Measurements from ENCODE around the gene BCAS1. TPM values are rescaled to one million over a fixed set of nuclear protein-coding genes. Genes with fewer than 3 reads are reported as not detected.

Gene BCAS1
- total RNA-seq, 4 donors from 2014 or later = not detected

DNA sequence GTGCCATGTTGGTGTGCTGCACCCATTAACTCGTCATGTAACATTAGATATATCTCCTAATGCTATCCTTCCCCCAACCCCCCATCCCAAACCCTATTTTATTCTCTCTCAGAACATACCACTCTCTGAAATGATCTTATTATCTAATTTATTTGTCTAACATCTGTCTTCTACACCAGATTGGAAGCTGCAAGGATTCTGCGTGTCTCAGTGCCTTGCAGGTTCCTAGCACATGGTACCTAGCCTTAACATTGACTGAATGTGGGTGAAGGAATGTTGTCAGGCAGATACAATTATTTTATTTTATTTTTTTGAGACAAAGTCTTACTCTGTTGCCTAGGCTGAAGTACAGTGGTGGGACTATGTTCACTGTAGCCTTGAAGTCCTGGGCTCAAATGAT lies 124.9 kb downstream of the BCAS1 start:
- TF ChIP-seq, protein P1, sequence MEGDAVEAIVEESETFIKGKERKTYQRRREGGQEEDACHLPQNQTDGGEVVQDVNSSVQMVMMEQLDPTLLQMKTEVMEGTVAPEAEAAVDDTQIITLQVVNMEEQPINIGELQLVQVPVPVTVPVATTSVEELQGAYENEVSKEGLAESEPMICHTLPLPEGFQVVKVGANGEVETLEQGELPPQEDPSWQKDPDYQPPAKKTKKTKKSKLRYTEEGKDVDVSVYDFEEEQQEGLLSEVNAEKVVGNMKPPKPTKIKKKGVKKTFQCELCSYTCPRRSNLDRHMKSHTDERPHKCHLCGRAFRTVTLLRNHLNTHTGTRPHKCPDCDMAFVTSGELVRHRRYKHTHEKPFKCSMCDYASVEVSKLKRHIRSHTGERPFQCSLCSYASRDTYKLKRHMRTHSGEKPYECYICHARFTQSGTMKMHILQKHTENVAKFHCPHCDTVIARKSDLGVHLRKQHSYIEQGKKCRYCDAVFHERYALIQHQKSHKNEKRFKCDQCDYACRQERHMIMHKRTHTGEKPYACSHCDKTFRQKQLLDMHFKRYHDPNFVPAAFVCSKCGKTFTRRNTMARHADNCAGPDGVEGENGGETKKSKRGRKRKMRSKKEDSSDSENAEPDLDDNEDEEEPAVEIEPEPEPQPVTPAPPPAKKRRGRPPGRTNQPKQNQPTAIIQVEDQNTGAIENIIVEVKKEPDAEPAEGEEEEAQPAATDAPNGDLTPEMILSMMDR (IDR thresholded peaks at IDR 0.05; ENCODE audit: low read depth) = peak; percentile 94

DNA sequence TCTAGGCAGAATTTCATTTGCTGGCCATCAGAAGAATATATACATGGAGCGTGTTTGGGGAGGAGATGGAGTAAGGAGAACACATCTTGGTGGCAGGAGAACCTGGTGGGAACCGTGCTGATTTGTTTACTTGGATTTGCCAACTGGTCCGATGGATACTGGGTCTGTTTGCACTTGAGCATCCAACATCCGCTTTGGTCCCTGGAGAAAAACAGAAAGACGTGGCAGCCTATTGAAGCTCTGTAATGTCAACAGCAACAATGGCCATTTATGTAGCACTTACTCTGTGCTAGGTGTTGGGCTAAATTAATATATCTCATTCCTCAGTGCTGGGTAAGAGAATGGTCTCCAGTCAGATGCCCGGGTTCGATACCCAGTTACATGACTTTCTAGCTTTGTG lies 125.6 kb downstream of the BCAS1 start:
- TF ChIP-seq, protein P1 (IDR thresholded peaks at IDR 0.05; ENCODE audit: low read depth) = peak; percentile 74

DNA sequence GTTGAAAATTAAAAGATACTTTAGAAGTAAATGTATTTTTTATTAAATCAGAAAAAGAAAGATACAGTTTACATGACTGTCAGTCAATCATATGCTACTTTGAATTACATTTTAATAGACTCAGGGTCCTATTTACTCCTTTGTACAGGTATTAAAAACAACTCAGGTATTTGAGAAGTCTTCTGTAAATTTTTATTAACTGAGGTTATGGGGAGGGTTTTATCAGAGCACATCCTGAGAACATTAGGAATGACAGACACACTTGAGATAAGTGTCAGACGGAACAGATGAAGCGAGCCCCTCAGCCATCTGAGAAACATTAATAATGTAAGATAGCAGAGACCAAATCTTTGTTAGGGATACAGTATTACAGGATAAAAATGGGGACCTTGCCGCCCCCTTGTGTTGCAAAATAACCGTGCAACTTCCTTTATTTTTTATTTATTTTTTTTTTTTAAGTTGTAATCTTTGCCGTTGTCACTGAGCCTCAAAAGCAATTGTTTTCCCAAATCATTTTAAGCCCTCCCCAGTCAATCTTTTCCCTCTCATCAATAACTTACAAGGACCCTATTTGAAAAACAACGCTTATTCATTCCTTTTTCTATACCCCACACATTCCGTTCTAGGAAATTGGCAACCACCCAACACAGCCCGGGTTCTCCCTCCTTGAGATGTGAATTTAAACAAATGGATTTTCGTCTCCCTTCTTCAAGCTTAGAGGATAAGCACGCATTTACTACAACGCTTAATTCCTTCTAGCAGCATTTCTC lies 126.7 kb downstream of the BCAS1 start:
- TF ChIP-seq, protein P1 (IDR thresholded peaks at IDR 0.05; ENCODE audit: low read depth) = peak; percentile 12

DNA sequence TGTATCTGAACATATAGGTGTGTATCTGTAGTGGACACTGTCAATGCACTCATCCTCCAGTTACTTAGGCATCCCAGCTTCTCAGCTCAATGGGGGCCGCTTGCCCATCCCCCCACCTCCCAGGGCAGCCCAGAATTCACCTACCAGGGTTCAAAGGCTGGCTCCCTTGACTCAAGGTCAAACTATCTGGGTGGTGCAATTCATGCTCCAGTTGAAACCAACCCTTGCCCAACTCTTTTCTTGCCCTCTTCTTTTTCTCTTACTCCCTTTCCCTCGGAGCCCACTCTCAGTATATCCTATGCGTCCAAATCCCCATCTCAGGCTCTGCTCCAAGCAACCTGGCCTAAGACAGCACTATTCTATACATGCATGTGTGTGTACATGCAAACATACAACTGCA lies 127.4 kb downstream of the BCAS1 start:
- TF ChIP-seq, protein P1 (IDR thresholded peaks at IDR 0.05; ENCODE audit: low read depth) = no peak

DNA sequence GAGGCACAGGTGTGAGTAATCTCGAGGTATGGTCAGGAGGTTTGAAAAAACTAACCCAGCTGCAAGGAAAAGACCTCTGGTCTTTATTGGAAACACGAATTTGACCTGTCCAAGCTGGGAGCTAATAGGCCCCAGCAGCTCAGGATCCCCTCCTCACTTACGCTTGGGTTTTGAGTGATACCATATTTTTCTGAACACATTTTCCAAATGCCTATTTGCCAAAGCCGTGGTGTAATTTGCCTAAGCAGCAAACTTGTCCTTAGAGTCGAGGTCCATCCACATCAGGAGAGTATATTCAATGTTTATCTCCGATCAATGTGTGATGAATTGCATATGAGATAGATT lies 128.0 kb downstream of the BCAS1 start:
- TF ChIP-seq, protein P1 (IDR thresholded peaks at IDR 0.05; ENCODE audit: low read depth) = no peak

DNA sequence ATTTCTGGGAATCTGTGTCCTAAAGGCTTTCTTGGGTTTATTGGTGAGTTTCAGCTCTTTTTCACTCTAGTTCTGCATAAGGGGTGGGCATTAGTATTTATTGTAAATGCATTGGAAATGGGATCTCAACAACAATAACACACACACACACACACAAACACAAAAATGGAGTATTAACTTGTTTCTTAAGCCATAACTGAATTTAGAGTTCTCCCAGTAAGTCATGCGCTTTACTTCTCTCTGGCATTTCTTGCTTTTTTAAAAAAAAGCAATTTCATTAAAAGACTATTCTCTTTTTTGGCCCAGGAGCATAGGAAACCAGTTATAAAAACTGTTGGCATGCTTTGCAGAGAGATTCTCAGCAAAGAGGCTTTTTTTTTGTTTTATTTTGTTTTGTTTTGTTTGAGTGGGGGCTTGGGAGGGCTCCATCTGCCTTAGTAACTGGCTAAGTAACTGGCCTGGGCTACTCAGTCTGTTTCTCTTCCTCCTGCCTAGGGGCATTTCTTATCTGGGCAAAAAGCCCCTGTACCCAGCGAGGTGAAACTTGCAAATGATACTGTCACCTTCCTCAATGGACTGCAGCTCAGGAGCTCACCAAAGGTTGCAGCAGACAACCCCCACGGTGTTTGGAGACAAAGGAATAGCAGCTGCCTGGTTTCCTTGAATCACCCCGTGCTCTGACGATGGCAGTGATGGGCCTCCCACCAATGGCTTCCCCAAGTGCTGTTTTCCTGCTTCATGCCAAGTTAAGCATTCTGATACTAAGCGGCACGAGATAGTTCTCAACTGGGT lies 128.5 kb downstream of the BCAS1 start:
- TF ChIP-seq, protein P1 (IDR thresholded peaks at IDR 0.05; ENCODE audit: low read depth) = peak; percentile 84

DNA sequence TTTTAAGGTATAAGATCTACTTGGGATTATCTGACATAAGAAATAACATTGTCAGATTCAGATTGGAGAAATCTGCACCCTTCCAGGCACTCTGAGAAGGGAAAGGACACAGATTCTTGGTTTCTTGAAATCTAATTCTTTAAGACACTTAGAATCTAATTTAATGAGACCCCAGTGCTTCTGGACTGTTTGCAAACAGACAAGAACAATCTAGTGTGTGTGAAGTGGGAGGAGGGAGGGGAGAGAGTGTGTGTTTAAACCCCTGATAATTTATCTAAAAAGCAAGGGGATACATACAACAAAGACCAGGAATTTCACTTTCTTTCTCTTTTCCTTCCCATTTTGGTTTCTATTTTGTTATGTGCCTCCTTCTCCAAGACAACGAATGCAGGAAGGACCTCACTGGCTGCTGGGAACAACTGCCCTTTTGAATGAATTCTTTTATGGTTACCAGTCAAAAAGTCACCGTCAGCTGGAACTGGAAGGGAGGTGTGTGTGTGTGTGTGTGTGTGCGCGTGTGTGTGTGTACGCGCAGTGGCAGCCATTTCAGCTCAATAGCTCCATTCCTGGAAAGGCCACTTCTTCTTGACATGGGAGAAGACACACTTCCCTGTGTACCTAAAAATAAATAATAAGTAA lies 129.4 kb downstream of the BCAS1 start:
- TF ChIP-seq, protein P1 (IDR thresholded peaks at IDR 0.05; ENCODE audit: low read depth) = no peak

Data from subcutaneous adipose tissue (tissue), 4 donors.